H1 (cell line): ENCODE measurements around the gene SPINT1. TPM values are rescaled to one million over a fixed set of nuclear protein-coding genes. Genes with fewer than 3 reads are reported as not detected.

Source experiments
- CTCF ChIA-PET: fragments of 300-600 bp; sonication (Branson Sonifier 250); formaldehyde crosslinking; loops from one replicate; lab custom pipeline; 2021; ENCODE audit not compliant: partially characterized antibody; lab: Charles Lee
- POLR2A ChIA-PET: fragments of 300-600 bp; sonication (Branson Sonifier 250); formaldehyde crosslinking; loops from one replicate; lab custom pipeline; 2021; ENCODE audit warnings: inconsistent platforms; ENCODE audit not compliant: partially characterized antibody; lab: Charles Lee
- DNase-seq, 2 experiments: peaks; one replicate each; pipeline versions ENCODE4 v3.0.0 to v3.0.0-alpha.2; 2010 to 2022; ENCODE audit warnings: low spot score in 2 of 2, low read depth in 1 of 2, mixed read lengths in 1 of 2
- FAIRE-seq: peaks from 2 replicates; lab custom pipeline; 2011; peaks lifted over from hg19 to GRCh38; lab: Jason Lieb, UNC
- H2AFZ ChIP-seq: 2 replicates; pipeline ENCODE4 v1.8.1; 2012; ENCODE audit warnings: low read length, inconsistent platforms
- H2AK5ac ChIP-seq: 2 replicates; pipeline ENCODE4 v1.6.1; 2013; ENCODE audit warnings: low read depth, low read length
- H2BK120ac ChIP-seq: replicated peaks from 2 replicates; pipeline ENCODE3; 2013; ENCODE audit warnings: low read depth, low read length, inconsistent platforms
- H2BK12ac ChIP-seq: 2 replicates; pipeline ENCODE4 v1.6.1; 2013; ENCODE audit warnings: low read depth, low read length
- H2BK15ac ChIP-seq: 2 replicates; pipeline ENCODE4 v1.6.1; 2013; ENCODE audit warnings: low read length
- H2BK20ac ChIP-seq: 2 replicates; pipeline ENCODE4 v1.6.1; 2013; ENCODE audit warnings: low read length
- H2BK5ac ChIP-seq: 2 replicates; pipeline ENCODE4 v1.6.1; 2013; ENCODE audit warnings: low read depth, low read length
- H3K14ac ChIP-seq: 2 replicates; pipeline ENCODE4 v1.6.1; 2013; ENCODE audit warnings: inconsistent platforms; ENCODE audit not compliant: insufficient read length
- H3K18ac ChIP-seq: 2 replicates; pipeline ENCODE4 v1.6.1; 2013; ENCODE audit warnings: low read length; ENCODE audit errors: extremely low read depth
- H3K23ac ChIP-seq: 2 replicates; pipeline ENCODE4 v1.6.1; 2013; ENCODE audit warnings: inconsistent platforms; ENCODE audit not compliant: insufficient read length
- H3K23me2 ChIP-seq: 2 replicates; pipeline ENCODE4 v1.6.1; 2013; ENCODE audit warnings: low read depth, low read length
- H3K27ac ChIP-seq: 2 replicates; pipeline ENCODE4 v1.6.1; 2011; ENCODE audit warnings: low read depth, low read length, inconsistent platforms
- H3K27me3 ChIP-seq, 4 experiments: replicated peaks in 1 of 4; 1 replicate in 1 of 4; 2 replicates in 3 of 4; pipeline versions ENCODE4 v1.6.1 to v1.8.1; 2011 to 2013; ENCODE audit warnings: low read length in 3 of 4, mild to moderate bottlenecking in 3 of 4, inconsistent platforms in 2 of 4, mixed read lengths in 2 of 4, moderate library complexity in 1 of 4; ENCODE audit not compliant: control insufficient read depth in 3 of 4, insufficient read depth in 3 of 4; ENCODE audit errors: extremely low read depth in 1 of 4
- H3K36me3 ChIP-seq, 4 experiments: 2 replicates each; pipeline versions ENCODE4 v1.6.1 to v1.8.1; 2011 to 2013; ENCODE audit warnings: mild to moderate bottlenecking in 4 of 4, low read length in 3 of 4, moderate library complexity in 2 of 4, control low read depth in 1 of 4, inconsistent platforms in 1 of 4; ENCODE audit not compliant: insufficient read depth in 4 of 4, control insufficient read depth in 2 of 4
- H3K4ac ChIP-seq: replicated peaks from 2 replicates; pipeline ENCODE3; 2013; ENCODE audit warnings: low read length, low read depth, mixed read lengths, inconsistent platforms; ENCODE audit not compliant: insufficient read length
- H3K4me1 ChIP-seq, 4 experiments: replicated peaks in 1 of 4; 1 replicate in 1 of 4; 2 replicates in 3 of 4; pipeline versions ENCODE4 v1.6.1 to v1.8.1; 2011 to 2013; ENCODE audit warnings: low read length in 3 of 4, inconsistent platforms in 2 of 4, mixed read lengths in 1 of 4; ENCODE audit not compliant: insufficient read depth in 4 of 4, control insufficient read depth in 3 of 4
- H3K4me2 ChIP-seq, 2 experiments: 2 replicates each; pipeline versions ENCODE4 v1.6.1 to v1.8.1; 2011 to 2013; ENCODE audit warnings: low read depth in 2 of 2, low read length in 2 of 2, control low read depth in 1 of 2, inconsistent platforms in 1 of 2, mild to moderate bottlenecking in 1 of 2; ENCODE audit not compliant: insufficient read depth in 1 of 2
- H3K4me3 ChIP-seq, 4 experiments: fragments of 200-600, 300-600 bp in 1 of 4; sonication (generic), shearing (Covaris generic), sonication (Bioruptor Twin) in 1 of 4; 2 replicates each; pipeline versions ENCODE4 v1.5.1 to v1.8.1; 2011 to 2016; ENCODE audit warnings: low read length in 4 of 4, low read depth in 3 of 4, control low read depth in 2 of 4, inconsistent platforms in 2 of 4, mild to moderate bottlenecking in 2 of 4, mixed read lengths in 1 of 4, moderate library complexity in 1 of 4; ENCODE audit not compliant: insufficient read depth in 2 of 4; ENCODE audit errors: extremely low read depth in 1 of 4
- H3K56ac ChIP-seq: replicated peaks from 2 replicates; pipeline ENCODE3; 2013; ENCODE audit warnings: low read depth, mild to moderate bottlenecking, mixed read lengths, low read length, inconsistent platforms; ENCODE audit not compliant: insufficient read length
- H3K79me1 ChIP-seq: 2 replicates; pipeline ENCODE4 v1.6.1; 2013; ENCODE audit warnings: low read depth, low read length, control low read depth
- H3K79me2 ChIP-seq, 2 experiments: 2 replicates each; pipeline versions ENCODE4 v1.6.1 to v1.8.1; 2012 to 2013; ENCODE audit warnings: low read length in 2 of 2, mild to moderate bottlenecking in 2 of 2, inconsistent platforms in 1 of 2; ENCODE audit not compliant: insufficient read depth in 2 of 2, control insufficient read depth in 1 of 2
- H3K9ac ChIP-seq, 4 experiments: replicated peaks in 1 of 4; 1 replicate in 1 of 4; 2 replicates in 3 of 4; pipeline versions ENCODE4 v1.6.1 to v1.8.1; 2011 to 2013; ENCODE audit warnings: low read depth in 3 of 4, low read length in 3 of 4, control low read depth in 2 of 4, mild to moderate bottlenecking in 2 of 4, moderate library complexity in 2 of 4, inconsistent platforms in 1 of 4; ENCODE audit errors: extremely low read depth in 1 of 4
- H3K9me3 ChIP-seq, 2 experiments: 2 replicates each; pipeline versions ENCODE4 v1.6.1 to v1.8.1; 2012 to 2013; ENCODE audit warnings: mild to moderate bottlenecking in 2 of 2, moderate library complexity in 2 of 2, control low read depth in 1 of 2, inconsistent platforms in 1 of 2, low read depth in 1 of 2, low read length in 1 of 2, mixed read lengths in 1 of 2; ENCODE audit not compliant: insufficient read depth in 2 of 2
- H4K20me1 ChIP-seq, 2 experiments: replicated peaks in 1 of 2; 2 replicates each; pipeline versions ENCODE3 to v1.8.1; 2011 to 2013; ENCODE audit warnings: inconsistent platforms in 2 of 2, low read length in 2 of 2, mild to moderate bottlenecking in 1 of 2; ENCODE audit not compliant: insufficient read depth in 2 of 2, control insufficient read depth in 1 of 2
- H4K5ac ChIP-seq: 2 replicates; pipeline ENCODE4 v1.6.1; 2013; ENCODE audit warnings: low read length, low read depth, mixed read lengths, inconsistent platforms; ENCODE audit not compliant: insufficient read length
- H4K8ac ChIP-seq: 2 replicates; pipeline ENCODE4 v1.8.0; 2013; ENCODE audit warnings: mild to moderate bottlenecking, moderate library complexity, low read length, inconsistent platforms; ENCODE audit not compliant: insufficient read depth; ENCODE audit errors: extremely low read depth
- H4K91ac ChIP-seq: replicated peaks from 2 replicates; pipeline ENCODE3; 2013; ENCODE audit warnings: low read length, mixed read lengths, inconsistent platforms; ENCODE audit not compliant: insufficient read length
- BACH1 ChIP-seq: IDR thresholded peaks from 2 replicates; pipeline ENCODE4 v1.6.1; 2012; ENCODE audit warnings: low read length, improper control_type of control experiment
- BCL11A ChIP-seq, 2 experiments: IDR thresholded peaks; one replicate each; pipeline ENCODE4 v1.6.1; 2011; ENCODE audit warnings: low read depth in 2 of 2, low read length in 2 of 2, mild to moderate bottlenecking in 2 of 2
- CBX5 ChIP-seq: fragments of 300-800, 300-1000 bp; sonication (generic); IDR thresholded peaks from 2 replicates; pipeline ENCODE4 v1.7.1; 2016; ENCODE audit warnings: antibody characterized with exemption, low read length, low read depth
- CBX8 ChIP-seq: fragments of 300-800, 300-1000 bp; sonication (generic); IDR thresholded peaks from 2 replicates; pipeline ENCODE4 v1.7.1; 2016; ENCODE audit warnings: low read depth, low read length, borderline replicate concordance
- GTF2F1 ChIP-seq: IDR thresholded peaks from 2 replicates; pipeline ENCODE4 v1.6.1; 2012; ENCODE audit warnings: low read depth, low read length, improper control_type of control experiment, borderline replicate concordance
- KDM4A ChIP-seq: IDR thresholded peaks from one replicate; pipeline ENCODE4 v1.7.1; 2012; ENCODE audit warnings: low read depth, mild to moderate bottlenecking, moderate library complexity, low read length, inconsistent platforms; ENCODE audit not compliant: severe bottlenecking
- NRF1 ChIP-seq: IDR thresholded peaks from 2 replicates; pipeline ENCODE4 v1.6.1; 2011; ENCODE audit warnings: mild to moderate bottlenecking, low read depth, low read length, improper control_type of control experiment
- POLR2A ChIP-seq, 2 experiments: IDR thresholded peaks; 1 replicate in 1 of 2; 2 replicates in 1 of 2; pipeline ENCODE4 v1.6.1; 2011; ENCODE audit warnings: low read depth in 2 of 2, low read length in 2 of 2, mild to moderate bottlenecking in 2 of 2; ENCODE audit errors: control extremely low read depth in 1 of 2
- SIN3A ChIP-seq, 2 experiments: IDR thresholded peaks in 1 of 2; conservative IDR thresholded peaks in 1 of 2; 2 replicates each; pipeline ENCODE4 v1.6.1; 2011 to 2012; ENCODE audit warnings: low read length in 2 of 2, improper control_type of control experiment in 1 of 2, low read depth in 1 of 2, mild to moderate bottlenecking in 1 of 2
- SP4 ChIP-seq: IDR thresholded peaks from 2 replicates; pipeline ENCODE4 v1.6.1; 2012; ENCODE audit warnings: low read length, inconsistent platforms
- SUZ12 ChIP-seq: fragments of 200-600 bp; sonication (generic); IDR thresholded peaks from 2 replicates; pipeline ENCODE4 v1.6.1; 2012; ENCODE audit warnings: mild to moderate bottlenecking, inconsistent platforms, low read length, moderate library complexity, mixed read lengths
- TBP ChIP-seq: IDR thresholded peaks from 2 replicates; pipeline ENCODE4 v1.6.1; 2011; ENCODE audit warnings: low read depth, low read length, improper control_type of control experiment
- WGBS, 2 experiments: shearing (Covaris generic) in 1 of 2; methylation state at CpG; one replicate each; pipeline versions ENCODE4 v1.1.6 to v1.1.7; 2013 to 2015; ENCODE audit warnings: low lambda C conversion rate in 2 of 2, mixed read lengths in 2 of 2, inconsistent platforms in 1 of 2, low coverage in 1 of 2, missing lambda C conversion rate in 1 of 2; ENCODE audit not compliant: insufficient replicate concordance in 2 of 2, insufficient coverage in 1 of 2, insufficient read length in 1 of 2; ENCODE audit errors: extremely low coverage in 1 of 2, missing lambda C conversion rate in 1 of 2; 5-methylcytosine and 5-hydroxymethylcytosine counted together
- polyA plus RNA-seq, 7 experiments: library from polyadenylated mRNA; depleted of rRNA in 3 of 7; stranded (reverse) in 5 of 7; unstranded in 2 of 7; fragments of >200 nt in 5 of 7; fragments of 200-250 nt in 2 of 7; gene quantifications; 1 replicate in 5 of 7; 2 replicates in 1 of 7; 4 replicates in 1 of 7; pipeline versions ENCODE4 v1.2.1 to v1.2.3, GENCODE V29; 2011 to 2013; ENCODE audit warnings: missing spikeins in 2 of 7, mixed read lengths in 2 of 7
- total RNA-seq: library from RNA; stranded (reverse); fragmentation: NEBNext Ultra II Directional; extraction: Animal tissue kit (Norgen Biotek cat#: 25700); gene quantifications from 2 replicates; pipeline ENCODE4 v1.2.1, GENCODE V29; 2021

The SPINT1 gene
- total and polyA plus RNA-seq, 2 of the 8 experiments (the other 6 are each of a cell fraction or from before 2014, with no cell fraction given), result 117 to 155 TPM

DNA sequence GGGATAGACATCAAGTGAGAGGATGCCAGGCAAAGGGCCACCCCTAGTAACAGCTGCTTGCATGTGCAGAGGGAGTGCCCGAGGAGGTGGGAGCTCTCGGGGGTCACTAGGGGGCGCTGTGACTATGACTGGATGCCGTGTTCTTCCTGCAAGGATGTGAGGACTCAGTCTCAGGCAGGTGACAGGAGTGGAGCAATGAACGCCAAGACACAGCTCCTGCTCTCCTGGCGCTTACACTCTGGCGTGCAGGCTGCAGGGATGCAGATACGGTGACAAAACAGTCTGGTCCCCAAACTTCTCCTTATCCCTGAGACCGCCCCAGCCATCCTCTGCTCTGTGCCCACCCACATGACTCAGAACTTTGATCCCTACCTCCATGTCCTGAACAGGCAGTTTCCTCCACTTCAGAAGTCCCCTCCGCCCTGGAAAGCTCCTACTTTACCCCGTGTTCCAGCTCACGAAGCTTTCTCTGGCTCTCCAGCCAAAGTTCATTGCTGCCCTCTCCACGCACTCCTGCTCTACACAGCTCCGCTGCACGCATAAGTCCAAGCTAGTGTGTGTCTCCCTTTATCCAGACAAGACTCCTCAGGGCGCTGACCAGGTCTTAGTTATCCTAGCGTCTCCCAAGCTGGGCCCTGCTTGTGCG lies 15.5 kb downstream of the SPINT1 start:
- H3K4me1 ChIP-seq, result peaks cover 0 to 3% (median 0%) of the 10 kb centered on the region in 4 experiments; a peak in 1 of 7 replicates
- no peak overlapping the region for H4K91ac ChIP-seq
- ChIA-PET CTCF (interaction anchor here (0.6 to 8.6 kb wide), 33 partner anchors 15 to 403 kb away, joined by 3 to 208 read pairs (median 4); partner anchors contain the start of genes CHAC1, GCHFR, PPP1R14D and SPINT1), POLR2A (interaction anchor here (0.7 to 5.6 kb wide), 16 partner anchors 9 to 95 kb away, joined by 3 to 49 read pairs (median 4); partner anchors contain the start of genes CHAC1, DNAJC17, GCHFR and PPP1R14D)
- FAIRE-seq, result peak; percentile 60
- no peak overlapping the region for H2AFZ ChIP-seq
- no peak overlapping the region; a peak in 1 of 8 replicates for H3K4me3 ChIP-seq
- no peak overlapping the region for H3K9ac ChIP-seq
- no peaks in the 10 kb centered on the region for H3K9me3 ChIP-seq
- H2BK5ac ChIP-seq, result no peak overlapping the region
- no peak overlapping the region for H2BK20ac ChIP-seq
- 56% methylated on average over 18 of the region's 18 CpGs; no CpG with 5 or more reads in 1 of the 2 experiments for WGBS, 2 experiments
- no peak overlapping the region for H4K8ac ChIP-seq
- DNase-seq, result peak; percentile 79 to 98
- peaks cover 9 to 22% (median 20%) of the 10 kb centered on the region in 4 experiments; a peak in 7 of 8 replicates for H3K36me3 ChIP-seq
- peaks cover under 1 to 1% of the 10 kb centered on the region in 2 experiments for H4K20me1 ChIP-seq
- H3K4ac ChIP-seq, result no peak overlapping the region
- H3K14ac ChIP-seq, result no peak overlapping the region
- H2BK12ac ChIP-seq, result 0 out of 2 replicates have a peak overlapping the region, but pooled peaks have one; percentile 3
- peak overlapping the region; percentile 53; the same call in 1 of the 2 replicates for H2BK15ac ChIP-seq
- no peak overlapping the region for H3K4me2 ChIP-seq
- no peak overlapping the region for H3K27ac ChIP-seq
- no peak overlapping the region; the same call in 1 of the 2 replicates for H3K18ac ChIP-seq
- no peaks in the 10 kb centered on the region for H3K79me2 ChIP-seq
- H3K27me3 ChIP-seq, result no peaks in the 10 kb centered on the region
- H4K5ac ChIP-seq, result no peak overlapping the region
- H3K23me2 ChIP-seq, result no peaks in the 10 kb centered on the region
- H2AK5ac ChIP-seq, result no peak overlapping the region
- no peak overlapping the region for H2BK120ac ChIP-seq
- H3K56ac ChIP-seq, result no peak overlapping the region
- no peaks in the 10 kb centered on the region for H3K79me1 ChIP-seq
- no peak overlapping the region for H3K23ac ChIP-seq
- no peak for TF ChIP-seq KDM4A
- peak; percentile 59 to 61; a peak in 2 of 4 replicates for TF ChIP-seq SIN3A (conservative IDR thresholded peaks at IDR 0.05 in 1 of 2, IDR thresholded peaks at IDR 0.05 in 1 of 2; ENCODE audit: low read depth in 1 of 2, low read length in 2 of 2)
- TF ChIP-seq POLR2A (IDR thresholded peaks at IDR 0.05; ENCODE audit: control extremely low read depth in 1 of 2, low read depth in 2 of 2, low read length in 2 of 2), result peak in 1 of 2 experiments; percentile 56; a peak in 1 of 3 replicates
- no peak for TF ChIP-seq SUZ12
- TF ChIP-seq CBX5, result no peak
- TF ChIP-seq CBX8, result no peak
- TF ChIP-seq BACH1, result no peak
- no peak for TF ChIP-seq GTF2F1
- no peak for TF ChIP-seq BCL11A (IDR thresholded peaks at IDR 0.05; ENCODE audit: low read depth in 2 of 2, low read length in 2 of 2)
- no peak for TF ChIP-seq NRF1
- TF ChIP-seq SP4, result no peak
- no peak for TF ChIP-seq TBP
